Activated CD8-positive, alpha-beta memory T cell treated with anti-CD3 and anti-CD28 coated beads, Interleukin-2, amount 10 ng/mL, durations not matched to agents 7 days and 5 days (primary cell): ENCODE data around the gene PLCB1. TPM values are rescaled to one million over a fixed set of nuclear protein-coding genes. Genes with fewer than 3 reads are reported as not detected.
"Not testable (repeated sequence)": the region's sequence is repeated elsewhere in the genome, so short reads cannot be mapped to it uniquely, and the experiment has no call there.

Experiments
- ATAC-seq: fragments of 150-1000 bp; cut with Tn5 transposase; one replicate; pipeline ENCODE4 v1.10.0; 2021; ENCODE audit warnings: moderate library complexity
- CTCF ChIA-PET: fragments of 350-600 bp; sonication (Branson Sonifier 250); formaldehyde crosslinking; loops from one replicate; lab custom pipeline; 2021; ENCODE audit warnings: antibody characterized with exemption; lab: Charles Lee
- DNase-seq: peaks from one replicate; pipeline ENCODE4 v3.0.0-alpha.2; 2020
- H3K27ac Mint-ChIP-seq: one replicate; pipeline ENCODE4 v1.8.0; 2021; ENCODE audit warnings: mild to moderate bottlenecking, mixed read lengths
- H3K27me3 Mint-ChIP-seq: one replicate; pipeline ENCODE4 v1.8.0; 2021; ENCODE audit warnings: mixed read lengths
- H3K36me3 Mint-ChIP-seq: one replicate; pipeline ENCODE4 v1.8.0; 2021; ENCODE audit warnings: mild to moderate bottlenecking, mixed read lengths
- H3K4me1 Mint-ChIP-seq: one replicate; pipeline ENCODE4 v1.8.0; 2021; ENCODE audit warnings: mixed read lengths
- H3K4me3 Mint-ChIP-seq: one replicate; pipeline ENCODE4 v1.8.0; 2021; ENCODE audit warnings: mild to moderate bottlenecking, moderate library complexity, mixed read lengths
- H3K9me3 Mint-ChIP-seq: one replicate; pipeline ENCODE4 v1.8.0; 2022; ENCODE audit warnings: low read depth, mixed read lengths
- total RNA-seq, 2 experiments: library from RNA; stranded (reverse); gene quantifications; one replicate each; pipeline ENCODE4 v1.2.3, GENCODE V29; 2021

The PLCB1 gene
- total RNA-seq, 2 experiments from 2014 or later: 2.4 to 3.2 TPM

DNA sequence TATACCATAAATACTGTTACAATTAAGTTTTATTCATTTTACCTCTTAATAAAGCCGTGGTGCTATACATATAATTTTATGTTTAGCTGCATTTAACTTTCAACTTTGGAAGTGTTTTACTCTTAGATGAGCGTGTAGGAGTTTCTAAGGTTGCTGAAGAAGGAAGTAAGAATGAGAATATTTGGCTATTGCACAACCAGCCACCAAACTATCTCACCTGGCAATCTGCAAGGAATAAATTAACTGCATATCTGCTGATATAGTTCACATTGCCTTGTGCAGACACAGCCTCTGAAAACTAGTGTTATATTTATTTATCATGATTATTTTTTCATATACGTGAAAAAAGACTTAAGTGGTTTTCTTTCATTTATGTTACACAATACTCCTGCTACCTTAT, 230.4 kb downstream of the PLCB1 start:
- H3K9me3 Mint-ChIP-seq: no peaks in the 10 kb centered on the region
- CTCF ChIA-PET: no interaction called here
- no peaks in the 10 kb centered on the region for H3K4me1 Mint-ChIP-seq
- ATAC-seq (no peak), DNase-seq (no peak)
- no peak overlapping the region for H3K4me3 Mint-ChIP-seq
- peaks cover 3% of the 10 kb centered on the region for H3K27me3 Mint-ChIP-seq
- H3K27ac Mint-ChIP-seq: no peak overlapping the region
- H3K36me3 Mint-ChIP-seq: no peaks in the 10 kb centered on the region

- no peak for ATAC-seq
- H3K4me1 Mint-ChIP-seq: peaks cover 4% of the 10 kb centered on the region
- CTCF ChIA-PET: no interaction called here
- H3K9me3 Mint-ChIP-seq: no peaks in the 10 kb centered on the region
- no peak overlapping the region for H3K4me3 Mint-ChIP-seq
- H3K27ac Mint-ChIP-seq: no peak overlapping the region
- DNase-seq: no peak
- peaks cover 3% of the 10 kb centered on the region for H3K27me3 Mint-ChIP-seq
- no peaks in the 10 kb centered on the region for H3K36me3 Mint-ChIP-seq
These were observed 232.1 kb downstream of the PLCB1 start for GRCh38 chr20:8363970-8364733.

- DNase-seq (no peak), ATAC-seq (no peak)
- Mint-ChIP-seq H3K27me3 (peaks cover 3% of the 10 kb centered on the region), H3K4me1 (peaks cover 9% of the 10 kb centered on the region), H3K36me3 (no peaks in the 10 kb centered on the region), H3K27ac (no peak overlapping the region), H3K4me3 (no peak overlapping the region), H3K9me3 (no peaks in the 10 kb centered on the region)
- CTCF ChIA-PET: no interaction called here
These were observed 232.6 kb downstream of the PLCB1 start for GRCh38 chr20:8364734-8365078.

GRCh38 chr20:8365634-8366033, 233.6 kb downstream of the PLCB1 start:
- H3K27me3 Mint-ChIP-seq: no peaks in the 10 kb centered on the region
- peaks cover 9% of the 10 kb centered on the region for H3K4me1 Mint-ChIP-seq
- no peak overlapping the region for H3K27ac Mint-ChIP-seq
- no peaks in the 10 kb centered on the region for H3K36me3 Mint-ChIP-seq
- H3K9me3 Mint-ChIP-seq: no peaks in the 10 kb centered on the region
- ATAC-seq (no peak), DNase-seq (no peak)
- H3K4me3 Mint-ChIP-seq: no peak overlapping the region
- CTCF ChIA-PET: no interaction called here

DNA sequence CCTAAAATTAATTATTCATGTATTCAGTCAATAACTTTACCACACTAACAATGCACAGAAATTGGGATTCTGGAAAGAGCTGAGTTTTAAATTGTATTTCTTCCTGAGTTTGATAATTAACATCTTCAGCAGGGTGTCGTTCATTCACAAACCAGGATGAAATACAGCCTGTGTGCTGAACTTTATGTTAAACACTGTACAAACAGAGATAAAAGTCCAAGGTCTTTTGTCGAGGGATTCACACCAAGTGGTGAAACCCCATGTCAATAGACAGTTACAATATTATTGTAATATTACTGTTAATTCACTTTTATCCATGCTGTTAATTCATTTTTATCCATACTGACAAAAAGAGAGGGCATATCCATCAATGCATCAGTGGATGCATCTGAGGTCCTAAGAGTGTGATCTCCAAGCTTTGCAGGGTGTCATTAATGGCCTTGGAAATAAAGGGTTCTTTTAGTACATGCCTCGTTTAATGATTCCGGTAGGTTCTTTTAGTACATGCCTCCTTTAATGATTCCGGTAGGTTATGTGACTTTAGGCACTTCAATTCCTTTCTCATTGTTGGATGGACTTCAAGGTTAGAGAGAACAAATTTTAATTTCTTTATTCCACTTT, 234.3 kb downstream of the PLCB1 start:
- no peaks in the 10 kb centered on the region for H3K9me3 Mint-ChIP-seq
- no peak overlapping the region for H3K27ac Mint-ChIP-seq
- ATAC-seq: no peak
- H3K4me3 Mint-ChIP-seq: no peak overlapping the region
- no peaks in the 10 kb centered on the region for H3K27me3 Mint-ChIP-seq
- no peaks in the 10 kb centered on the region for H3K36me3 Mint-ChIP-seq
- DNase-seq: no peak
- H3K4me1 Mint-ChIP-seq: peaks cover 9% of the 10 kb centered on the region
- CTCF ChIA-PET: no interaction called here

DNA sequence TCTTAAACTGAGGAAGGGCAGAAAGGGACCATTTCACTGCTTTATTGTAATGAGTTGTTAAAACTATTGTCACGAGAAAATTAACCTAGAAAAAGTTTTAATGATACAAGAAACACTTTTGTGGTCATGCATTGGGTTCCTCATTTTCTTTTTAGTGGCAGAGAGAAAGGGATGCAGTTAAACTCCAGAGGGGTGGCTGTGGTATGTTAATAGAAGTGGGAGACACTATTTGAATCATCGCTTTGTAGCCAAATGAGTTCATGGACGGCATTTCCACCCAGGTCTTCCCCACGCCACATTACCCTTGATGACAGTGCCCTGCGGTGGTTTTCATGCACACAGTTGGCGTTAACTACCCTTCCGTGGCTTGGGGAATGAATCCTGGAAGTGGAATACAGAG, 235.6 kb downstream of the PLCB1 start:
- CTCF ChIA-PET: no interaction called here
- ATAC-seq (no peak), DNase-seq (no peak)
- Mint-ChIP-seq H3K36me3 (no peaks in the 10 kb centered on the region), H3K27me3 (no peaks in the 10 kb centered on the region), H3K27ac (no peak overlapping the region), H3K4me3 (no peak overlapping the region), H3K9me3 (no peaks in the 10 kb centered on the region), H3K4me1 (peaks cover 9% of the 10 kb centered on the region)

DNA sequence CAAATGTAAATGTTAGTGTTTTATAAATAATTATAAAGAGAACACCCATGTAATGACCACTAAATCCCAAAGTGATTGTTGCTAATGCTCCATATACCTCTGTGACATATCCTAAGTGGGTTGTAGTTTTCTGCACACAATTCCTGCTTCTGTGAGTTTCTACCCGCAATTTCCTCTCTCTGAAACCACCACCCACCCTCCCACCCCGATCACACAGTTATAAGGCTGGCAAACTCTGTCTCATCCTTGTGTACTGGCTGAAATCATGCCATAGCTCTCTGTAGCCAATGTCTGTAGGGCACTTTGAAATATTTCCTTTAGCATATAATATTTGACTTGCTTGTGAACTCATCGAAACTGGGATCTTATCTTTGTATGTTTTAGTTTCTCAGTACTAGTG, 236.6 kb downstream of the PLCB1 start:
- no peak overlapping the region for H3K4me3 Mint-ChIP-seq
- no peak overlapping the region for H3K27ac Mint-ChIP-seq
- H3K36me3 Mint-ChIP-seq: no peaks in the 10 kb centered on the region
- no peaks in the 10 kb centered on the region for H3K9me3 Mint-ChIP-seq
- H3K27me3 Mint-ChIP-seq: no peaks in the 10 kb centered on the region
- peaks cover 9% of the 10 kb centered on the region for H3K4me1 Mint-ChIP-seq
- no peak for DNase-seq
- ATAC-seq: no peak
- CTCF ChIA-PET: no interaction called here

- Mint-ChIP-seq H3K4me3 (no peak overlapping the region), H3K4me1 (peaks cover 9% of the 10 kb centered on the region), H3K36me3 (no peaks in the 10 kb centered on the region), H3K27ac (no peak overlapping the region), H3K9me3 (no peaks in the 10 kb centered on the region), H3K27me3 (no peaks in the 10 kb centered on the region)
- ATAC-seq (no peak), DNase-seq (no peak)
- CTCF ChIA-PET: no interaction called here
These were observed 237.2 kb downstream of the PLCB1 start for GRCh38 chr20:8369311-8369710.

- Mint-ChIP-seq H3K27ac (no peak overlapping the region), H3K4me1 (peaks cover 9% of the 10 kb centered on the region), H3K27me3 (no peaks in the 10 kb centered on the region), H3K4me3 (no peak overlapping the region), H3K9me3 (no peaks in the 10 kb centered on the region), H3K36me3 (no peaks in the 10 kb centered on the region)
- DNase-seq: no peak
- no peak for ATAC-seq
- CTCF ChIA-PET: interaction anchor here (1.3 kb wide), 1 partner anchor 19 kb away, joined by 4 read pairs; no protein-coding TSS in a partner anchor
These were observed 238.7 kb downstream of the PLCB1 start for GRCh38 chr20:8370774-8371173.

DNA sequence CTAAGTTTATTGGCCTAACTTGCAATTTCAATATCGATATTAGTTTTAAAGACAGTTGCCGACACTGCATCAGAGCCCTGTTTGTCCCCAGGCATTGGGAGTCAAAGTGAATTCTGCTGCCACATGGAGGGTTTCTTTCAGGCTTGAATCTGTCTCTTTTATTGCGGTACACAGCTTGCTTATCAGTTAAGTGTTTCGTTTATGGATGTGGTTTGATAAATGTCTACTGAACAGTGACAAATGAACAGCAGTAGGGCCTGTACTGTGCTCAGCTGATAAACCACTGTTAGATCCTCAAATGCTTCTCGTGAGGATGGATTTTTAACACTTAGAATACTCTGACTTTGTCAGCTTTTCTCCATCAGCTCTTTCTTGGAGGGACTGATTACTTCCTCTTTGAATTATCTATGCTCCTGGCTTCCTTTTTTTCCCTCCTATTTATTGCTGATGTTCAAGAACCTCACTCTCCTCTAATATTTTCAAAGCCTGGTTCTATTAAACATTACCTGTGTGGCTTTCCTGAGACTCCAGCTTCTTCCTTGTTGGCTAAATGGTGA, 240.8 kb downstream of the PLCB1 start:
- no peaks in the 10 kb centered on the region for H3K36me3 Mint-ChIP-seq
- no peak for DNase-seq
- CTCF ChIA-PET: no interaction called here
- no peaks in the 10 kb centered on the region for H3K9me3 Mint-ChIP-seq
- ATAC-seq: no peak
- peaks cover 9% of the 10 kb centered on the region for H3K4me1 Mint-ChIP-seq
- H3K27ac Mint-ChIP-seq: no peak overlapping the region
- H3K27me3 Mint-ChIP-seq: no peaks in the 10 kb centered on the region
- H3K4me3 Mint-ChIP-seq: no peak overlapping the region

GRCh38 chr20:8373579-8373978, 241.5 kb downstream of the PLCB1 start:
- H3K9me3 Mint-ChIP-seq: no peaks in the 10 kb centered on the region
- DNase-seq (no peak), ATAC-seq (no peak)
- peaks cover 9% of the 10 kb centered on the region for H3K4me1 Mint-ChIP-seq
- no peaks in the 10 kb centered on the region for H3K36me3 Mint-ChIP-seq
- CTCF ChIA-PET: no interaction called here
- no peak overlapping the region for H3K4me3 Mint-ChIP-seq
- H3K27me3 Mint-ChIP-seq: no peaks in the 10 kb centered on the region
- H3K27ac Mint-ChIP-seq: no peak overlapping the region

- Mint-ChIP-seq H3K27me3 (no peaks in the 10 kb centered on the region), H3K4me1 (no peaks in the 10 kb centered on the region), H3K4me3 (no peak overlapping the region), H3K27ac (no peak overlapping the region), H3K9me3 (no peaks in the 10 kb centered on the region), H3K36me3 (no peaks in the 10 kb centered on the region)
- CTCF ChIA-PET: no interaction called here
- DNase-seq (no peak), ATAC-seq (no peak)
These were observed 243.8 kb downstream of the PLCB1 start for GRCh38 chr20:8375898-8376297.

- Mint-ChIP-seq H3K4me3 (no peak overlapping the region), H3K36me3 (no peaks in the 10 kb centered on the region), H3K27me3 (no peaks in the 10 kb centered on the region), H3K27ac (no peak overlapping the region), H3K9me3 (no peaks in the 10 kb centered on the region), H3K4me1 (no peaks in the 10 kb centered on the region)
- ATAC-seq: no peak
- CTCF ChIA-PET: no interaction called here
- no peak for DNase-seq
These were observed 244.9 kb downstream of the PLCB1 start for GRCh38 chr20:8376940-8377339.

DNA sequence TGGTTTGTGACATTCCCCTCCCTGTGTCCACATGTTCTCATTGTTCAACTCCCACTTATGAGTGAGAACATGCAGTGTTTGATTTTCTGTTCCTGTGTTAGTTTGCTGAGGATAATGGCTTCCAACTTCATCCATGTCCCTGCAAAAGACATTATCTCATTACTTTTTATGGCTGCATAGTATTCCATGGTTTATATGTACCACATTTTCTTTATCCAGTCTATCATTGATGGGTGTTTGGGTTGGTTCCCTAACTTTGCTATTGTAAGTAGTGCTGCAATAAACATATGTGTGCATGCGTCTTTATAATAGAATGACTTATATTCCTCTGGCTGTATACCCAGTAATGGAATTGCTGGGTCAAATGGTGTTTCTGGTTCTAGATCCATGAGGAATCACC, 247.1 kb downstream of the PLCB1 start:
- H3K36me3 Mint-ChIP-seq, H3K4me1 Mint-ChIP-seq, H3K4me3 Mint-ChIP-seq, H3K27me3 Mint-ChIP-seq, CTCF ChIA-PET, ATAC-seq, H3K9me3 Mint-ChIP-seq, H3K27ac Mint-ChIP-seq, DNase-seq: not testable (repeated sequence)
